Keratinocyte (primary cell): ENCODE measurements around the gene RPRD1B.

ENCODE experiments used
- CTCF ChIP-seq, 3 experiments: IDR thresholded peaks in 1 of 3; conservative IDR thresholded peaks in 1 of 3; optimal IDR thresholded peaks in 1 of 3; 2 replicates in 2 of 3; 3 replicates in 1 of 3; pipeline versions ENCODE3 to v1.5.1; 2011; ENCODE audit warnings: low read length in 3 of 3, mild to moderate bottlenecking in 3 of 3, moderate library complexity in 2 of 3, control low read depth in 1 of 3, inconsistent platforms in 1 of 3; ENCODE audit not compliant: insufficient read depth in 2 of 3; ENCODE audit errors: extremely low read depth in 1 of 3
- EZH2 ChIP-seq: IDR thresholded peaks from one replicate; pipeline ENCODE4 v1.6.1; 2012; ENCODE audit warnings: inconsistent platforms, mild to moderate bottlenecking, low read length, moderate library complexity

GRCh38 chr20:38132910-38133501 is 99.5 kb downstream of the RPRD1B start:
- no peak for TF ChIP-seq CTCF (optimal IDR thresholded peaks at IDR 0.05 in 1 of 3, IDR thresholded peaks at IDR 0.05 in 1 of 3, conservative IDR thresholded peaks at IDR 0.05 in 1 of 3; ENCODE audit: extremely low read depth in 1 of 3, insufficient read depth in 2 of 3, low read length in 3 of 3)
- no peak for TF ChIP-seq EZH2
